K562 (cell line): Measurements from ENCODE around the gene MCM3. TPM values are rescaled to one million over a fixed set of nuclear protein-coding genes. Genes with fewer than 3 reads are reported as not detected.

Source experiments
- ATAC-seq: fragments of 200-7000 bp; cut with Tn5 transposase; 3 replicates; pipeline ENCODE4 v1.9.1; 2020; ENCODE audit warnings: moderate library complexity
- BruUV-seq: library from RNA; stranded (reverse); fragments of 400-500 nt; replicated peaks from 2 replicates; lab custom pipeline; 2021; lab: Mats Ljungman, UMichigan
- CTCF ChIA-PET: fragments of 300-600 bp; formaldehyde crosslinking; extraction: SDS; loops from one replicate; lab custom pipeline; 2021; ENCODE audit warnings: low intra/inter-chr PET ratio; lab: Yijun Ruan, JAX
- POLR2A ChIA-PET: fragments of 300-600, 350-650 bp; sonication (Branson Sonifier 250); formaldehyde crosslinking; extraction: SDS; loops from one replicate; lab custom pipeline; 2021; ENCODE audit warnings: antibody characterized with exemption, inconsistent platforms; lab: Yijun Ruan, JAX
- DNase-seq, 4 experiments: peaks; one replicate each; pipeline versions ENCODE4 v3.0.0 to v3.0.0-alpha.2; 2011 to 2018; ENCODE audit warnings: low spot score in 3 of 4, mixed read lengths in 3 of 4; ENCODE audit errors: extremely low read depth in 1 of 4
- FAIRE-seq: peaks from 2 replicates; lab custom pipeline; 2011; peaks lifted over from hg19 to GRCh38; lab: Jason Lieb, UNC
- H2AFZ ChIP-seq: 2 replicates; pipeline ENCODE4 v1.6.0; 2011; ENCODE audit warnings: low read depth, low read length, control low read depth, inconsistent platforms
- H3K27ac ChIP-seq: fragments of 200-600 bp; 3 replicates; pipeline ENCODE4 v1.8.0; 2011; ENCODE audit warnings: low read depth, mild to moderate bottlenecking, control low read depth, inconsistent platforms, low read length, moderate library complexity, mixed read lengths; ENCODE audit errors: extremely low read depth
- H3K27me3 ChIP-seq, 2 experiments: fragments of 300-600 bp in 1 of 2; 2 replicates in 1 of 2; 3 replicates in 1 of 2; pipeline versions ENCODE4 v1.6.0 to v1.8.0; 2011; ENCODE audit warnings: inconsistent platforms in 2 of 2, low read length in 2 of 2, mild to moderate bottlenecking in 1 of 2, mixed read lengths in 1 of 2, moderate library complexity in 1 of 2; ENCODE audit not compliant: control insufficient read depth in 2 of 2, insufficient read depth in 2 of 2
- H3K36me3 ChIP-seq: fragments of 300-600 bp; 3 replicates; pipeline ENCODE4 v1.8.0; 2011; ENCODE audit warnings: mild to moderate bottlenecking, low read length, inconsistent platforms; ENCODE audit not compliant: control insufficient read depth, insufficient read depth
- H3K4me1 ChIP-seq, 2 experiments: fragments of 200-600 bp in 1 of 2; replicated peaks in 1 of 2; 2 replicates in 1 of 2; 3 replicates in 1 of 2; pipeline versions ENCODE4 v1.5.1 to v1.8.0; 2011; ENCODE audit warnings: inconsistent platforms in 2 of 2, low read length in 2 of 2, mild to moderate bottlenecking in 1 of 2, mixed read lengths in 1 of 2, moderate library complexity in 1 of 2; ENCODE audit not compliant: control insufficient read depth in 2 of 2, insufficient read depth in 2 of 2
- H3K4me2 ChIP-seq: 2 replicates; pipeline ENCODE4 v1.6.1; 2011; ENCODE audit warnings: low read length, control low read depth, inconsistent platforms, mixed read lengths; ENCODE audit not compliant: insufficient read depth
- H3K4me3 ChIP-seq: fragments of 200-600 bp; sonication (generic), shearing (Covaris generic); 2 replicates; pipeline ENCODE4 v1.5.1; 2016; ENCODE audit warnings: control low read depth, inconsistent platforms
- H3K79me2 ChIP-seq: fragments of 200-600 bp; 3 replicates; pipeline ENCODE4 v1.8.0; 2011; ENCODE audit warnings: low read length, inconsistent platforms; ENCODE audit not compliant: control insufficient read depth, insufficient read depth
- H3K9ac ChIP-seq, 2 experiments: 2 replicates each; pipeline versions ENCODE4 v1.6.0 to v1.6.1; 2011; ENCODE audit warnings: low read depth in 2 of 2, low read length in 2 of 2, control low read depth in 1 of 2, inconsistent platforms in 1 of 2, mild to moderate bottlenecking in 1 of 2, mixed read lengths in 1 of 2; ENCODE audit not compliant: insufficient read depth in 1 of 2
- H3K9me1 ChIP-seq: one replicate; pipeline ENCODE4 v1.6.0; 2011; ENCODE audit warnings: inconsistent platforms, mild to moderate bottlenecking, low read length, moderate library complexity; ENCODE audit not compliant: control insufficient read depth, insufficient read depth
- H3K9me3 ChIP-seq: replicated peaks from 2 replicates; pipeline ENCODE4 v1.5.1; 2011; ENCODE audit warnings: low read depth, low read length, inconsistent platforms; ENCODE audit not compliant: control insufficient read depth, insufficient read depth
- H4K20me1 ChIP-seq: replicated peaks from 2 replicates; pipeline ENCODE4 v1.6.1; 2011; ENCODE audit warnings: low read length, inconsistent platforms, mixed read lengths; ENCODE audit not compliant: control insufficient read depth, insufficient read depth
- CEBPB ChIP-seq: fragments of 450-650 bp; IDR thresholded peaks from 2 replicates; pipeline ENCODE4 v1.6.1; 2016; ENCODE audit warnings: missing genetic modification characterization, missing compliant biosample characterization
- EHMT2 ChIP-seq: fragments of 450-650 bp; IDR thresholded peaks from 2 replicates; pipeline ENCODE4 v1.6.1; 2018; ENCODE audit warnings: antibody characterized with exemption
- FOXP1 ChIP-seq: sonication (generic); formaldehyde crosslinking; IDR thresholded peaks from 2 replicates; pipeline ENCODE4 v1.8.0; 2022; ENCODE audit warnings: mild to moderate bottlenecking, missing genetic modification reagents
- HDAC1 ChIP-seq, 2 experiments: fragments of 450-650 bp; IDR thresholded peaks; 2 replicates each; pipeline ENCODE4 v1.6.1; 2016 to 2017; ENCODE audit warnings: inconsistent platforms in 1 of 2, mild to moderate bottlenecking in 1 of 2, moderate library complexity in 1 of 2
- JUND ChIP-seq, 2 experiments: IDR thresholded peaks; 2 replicates in 1 of 2; 3 replicates in 1 of 2; pipeline ENCODE4 v1.6.1; 2011; ENCODE audit warnings: borderline replicate concordance in 2 of 2, low read depth in 2 of 2, low read length in 2 of 2, improper control_type of control experiment in 1 of 2, missing biosample characterization in 1 of 2, missing genetic modification characterization in 1 of 2, missing genetic modification reagents in 1 of 2
- KDM1A ChIP-seq, 2 experiments: fragments of 450-650 bp; IDR thresholded peaks; 2 replicates each; pipeline ENCODE4 v1.6.1; 2016; ENCODE audit warnings: mild to moderate bottlenecking in 2 of 2
- MEF2D ChIP-seq: conservative IDR thresholded peaks from 2 replicates; pipeline ENCODE4 v1.6.1; 2016; ENCODE audit warnings: low read depth, missing genetic modification characterization, missing compliant biosample characterization
- NBN ChIP-seq: fragments of 450-650 bp; IDR thresholded peaks from 2 replicates; pipeline ENCODE4 v1.6.1; 2016; ENCODE audit warnings: low read depth, mild to moderate bottlenecking
- PTRF ChIP-seq: fragments of 450-650 bp; IDR thresholded peaks from 2 replicates; pipeline ENCODE4 v1.6.1; 2016; ENCODE audit warnings: mild to moderate bottlenecking, missing genetic modification characterization, missing compliant biosample characterization
- RBM39 ChIP-seq: fragments of 200-400 bp; formaldehyde crosslinking; optimal IDR thresholded peaks from 2 replicates; pipeline ENCODE3; 2018; ENCODE audit warnings: low read depth, low read length
- RCOR1 ChIP-seq, 2 experiments: IDR thresholded peaks; 2 replicates each; pipeline ENCODE4 v1.6.1; 2012; ENCODE audit warnings: low read depth in 2 of 2, low read length in 2 of 2, borderline replicate concordance in 1 of 2, improper control_type of control experiment in 1 of 2
- STAT5B ChIP-seq: fragments of 250-450 bp; sonication (Bioruptor Pico); IDR thresholded peaks from 2 replicates; pipeline ENCODE4 v1.8.0; 2021; ENCODE audit warnings: mild to moderate bottlenecking, inconsistent platforms
- SUPT5H ChIP-seq: fragments of 450-650 bp; IDR thresholded peaks from 2 replicates; pipeline ENCODE4 v1.6.1; 2016
- TEAD4 ChIP-seq, 2 experiments: sonication (generic) in 1 of 2; formaldehyde crosslinking in 1 of 2; IDR thresholded peaks; 2 replicates each; pipeline versions ENCODE4 v1.6.1 to v1.8.0; 2012 to 2022; ENCODE audit warnings: borderline replicate concordance in 1 of 2, inconsistent platforms in 1 of 2, low read length in 1 of 2, mild to moderate bottlenecking in 1 of 2, missing genetic modification reagents in 1 of 2
- WGBS: fragments of 100-300 bp; shearing (Covaris generic); methylation state at CpG from one replicate; pipeline ENCODE4 v1.1.6; 2016; ENCODE audit warnings: low coverage, mixed read lengths; ENCODE audit not compliant: insufficient coverage; ENCODE audit errors: missing lambda C conversion rate; 5-methylcytosine and 5-hydroxymethylcytosine counted together
- in situ Hi-C: fragments of 300-500 bp; cut with MboI; formaldehyde crosslinking; loops from 4 replicates; pipeline ENCODE4 v1.15.0; 2018; ENCODE audit warnings: inconsistent platforms, mixed read lengths
- intact Hi-C: fragments of 100-400 bp; cut with micrococcal nuclease; formaldehyde crosslinking; loops from 2 replicates; pipeline ENCODE4 v1.14.2; 2022
- polyA plus RNA-seq, 8 experiments: library from polyadenylated mRNA; depleted of rRNA in 4 of 8; stranded (reverse) in 5 of 8; unstranded in 3 of 8; fragments of >200 nt; fragmentation: Nextera tagmentation in 2 of 8; fragmentation: Illumina TruSeq in 1 of 8; extraction: Ambion mirVana in 2 of 8; extraction: Trizol in 1 of 8; gene quantifications; 2 replicates each; pipeline versions ENCODE4 v1.2.1 to v1.2.3, GENCODE V29; 2011 to 2014; ENCODE audit warnings: inconsistent platforms in 1 of 8, missing spikeins in 1 of 8
- total RNA-seq, 7 experiments: library from RNA; depleted of rRNA in 6 of 7; stranded (reverse); fragments of >200 nt in 6 of 7; fragmentation: Illumina TruSeq in 2 of 7; extraction: Trizol in 2 of 7; gene quantifications; 2 replicates each; pipeline versions ENCODE4 v1.2.1 to v1.2.3, GENCODE V29; 2011 to 2021; ENCODE audit warnings: low replicate concordance in 1 of 7
- TF ChIP-seq, protein P1 (sequence below): fragments of 450-650 bp; formaldehyde crosslinking; IDR thresholded peaks from 2 replicates; pipeline ENCODE4 v1.4.0; 2020; ENCODE audit warnings: mild to moderate bottlenecking, moderate library complexity
- TF ChIP-seq, protein P2 (sequence below): fragments of 250-450 bp; sonication (Bioruptor Pico); IDR thresholded peaks from 2 replicates; pipeline ENCODE4 v1.8.0; 2022; ENCODE audit warnings: inconsistent platforms, mild to moderate bottlenecking, moderate library complexity, borderline replicate concordance

The MCM3 gene
- total and polyA plus RNA-seq, 9 of the 15 experiments (the other 6 are each of a cell fraction or from before 2014, with no cell fraction given): 76.1 to 270 (median 250) TPM

DNA sequence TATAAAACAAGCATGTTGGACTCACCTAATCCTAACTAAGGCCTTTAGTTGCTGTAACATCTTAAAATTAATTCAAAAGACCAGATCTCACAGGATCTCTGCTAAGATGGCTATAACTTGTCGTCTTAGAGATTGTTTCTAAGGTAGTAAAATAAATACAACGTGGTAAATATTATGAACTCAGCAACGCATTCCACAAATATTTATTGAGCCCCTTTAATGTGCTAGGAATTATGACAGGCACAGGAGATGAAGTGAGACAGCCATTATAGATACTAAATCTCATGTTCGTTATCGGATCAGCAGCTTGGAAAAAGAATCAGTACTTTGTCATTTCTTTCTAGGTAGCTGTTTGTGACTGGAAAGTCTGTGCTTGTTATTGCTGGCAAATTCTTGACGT lies 20.9 kb upstream of the MCM3 start (continued):
- TF ChIP-seq RBM39 (no peak), NBN (no peak), FOXP1 (CRISPR knock-in tag) (no peak), MEF2D (tag) (no peak)
- TF ChIP-seq, protein P1, sequence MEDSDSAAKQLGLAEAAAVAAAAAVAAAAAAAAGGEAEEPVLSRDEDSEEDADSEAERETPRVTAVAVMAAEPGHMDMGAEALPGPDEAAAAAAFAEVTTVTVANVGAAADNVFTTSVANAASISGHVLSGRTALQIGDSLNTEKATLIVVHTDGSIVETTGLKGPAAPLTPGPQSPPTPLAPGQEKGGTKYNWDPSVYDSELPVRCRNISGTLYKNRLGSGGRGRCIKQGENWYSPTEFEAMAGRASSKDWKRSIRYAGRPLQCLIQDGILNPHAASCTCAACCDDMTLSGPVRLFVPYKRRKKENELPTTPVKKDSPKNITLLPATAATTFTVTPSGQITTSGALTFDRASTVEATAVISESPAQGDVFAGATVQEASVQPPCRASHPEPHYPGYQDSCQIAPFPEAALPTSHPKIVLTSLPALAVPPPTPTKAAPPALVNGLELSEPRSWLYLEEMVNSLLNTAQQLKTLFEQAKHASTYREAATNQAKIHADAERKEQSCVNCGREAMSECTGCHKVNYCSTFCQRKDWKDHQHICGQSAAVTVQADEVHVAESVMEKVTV (CRISPR knock-in tag): no peak

DNA sequence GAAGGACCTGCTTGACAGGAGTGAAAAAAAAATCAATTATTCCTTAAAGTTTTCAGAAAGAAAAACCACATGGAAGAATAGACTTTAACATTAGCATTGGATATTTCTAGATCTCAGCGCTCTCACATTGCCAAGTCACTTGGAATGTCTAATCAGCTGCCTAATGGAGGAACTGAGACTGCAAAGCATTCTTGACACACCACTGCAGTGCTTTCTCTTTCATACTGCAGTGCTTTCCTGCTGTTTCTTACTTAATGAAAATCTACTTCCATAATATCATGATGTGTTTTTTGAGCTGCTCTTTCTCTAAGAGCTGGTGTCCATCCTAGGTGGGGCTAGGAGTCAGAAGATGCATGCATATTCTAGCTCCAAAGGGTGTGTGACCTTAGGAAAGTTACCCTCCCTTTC lies 20.4 kb upstream of the MCM3 start:
- intact Hi-C loops: loop anchor here (5.0 kb wide), 1 partner anchor 57 kb away; the partner anchor contains the start of gene PAQR8
- Histone ChIP-seq H2AFZ (peak overlapping the region; percentile 67; the same call in 1 of the 2 replicates), H3K79me2 (no peaks in the 10 kb centered on the region), H3K9me3 (peaks cover 5% of the 10 kb centered on the region; the same call in 1 of the 2 replicates), H3K9me1 (no peaks in the 10 kb centered on the region), H3K9ac (no peak overlapping the region), H3K4me1 (peaks cover 42 to 47% of the 10 kb centered on the region in 2 experiments), H3K4me2 (no peak overlapping the region), H3K4me3 (no peak overlapping the region), H3K36me3 (no peaks in the 10 kb centered on the region), H3K27ac (peak overlapping the region; percentile 55; the same call in 1 of the 3 replicates), H3K27me3 (no peaks in the 10 kb centered on the region), H4K20me1 (no peaks in the 10 kb centered on the region)
- peak; percentile 30 for ATAC-seq
- peak in 1 of 4 experiments; percentile 37 for DNase-seq
- in situ Hi-C loops: loop anchor here (10.0 kb wide), 1 partner anchor 360 kb away; no protein-coding TSS in a partner anchor
- peak; percentile 26 for FAIRE-seq
- BruUV-seq: no TSS peak
- ChIA-PET CTCF (no interaction called here), POLR2A (interaction anchor here (0.5 to 1.0 kb wide), 4 partner anchors 11 to 648 kb away, joined by 3 to 4 read pairs (median 3); no protein-coding TSS in a partner anchor)
- WGBS: 50% methylated on average over 1 of the region's 1 CpG
- TF ChIP-seq PTRF (tag): no peak
- TF ChIP-seq KDM1A (IDR thresholded peaks at IDR 0.05): peak; percentile 72 to 81
- TF ChIP-seq JUND (IDR thresholded peaks at IDR 0.05; ENCODE audit: borderline replicate concordance, low read depth, low read length): no peak
- 0 out of 3 replicates have a peak, but pooled peaks have one; percentile 30 for TF ChIP-seq JUND (tag; IDR thresholded peaks at IDR 0.05; ENCODE audit: borderline replicate concordance, low read depth, low read length)
- no peak for TF ChIP-seq CEBPB (tag)
- TF ChIP-seq EHMT2: no peak
- TF ChIP-seq, protein P1 (CRISPR knock-in tag): no peak
- no peak for TF ChIP-seq SUPT5H
- TF ChIP-seq STAT5B: no peak
- peak; percentile 44; the same call in 1 of the 2 replicates for TF ChIP-seq TEAD4 (IDR thresholded peaks at IDR 0.05; ENCODE audit: low read length)
- TF ChIP-seq TEAD4 (CRISPR knock-in tag; IDR thresholded peaks at IDR 0.05; ENCODE audit: borderline replicate concordance): no peak
- peak in 1 of 2 experiments; percentile 36; a peak in 1 of 4 replicates for TF ChIP-seq HDAC1 (IDR thresholded peaks at IDR 0.05)
- TF ChIP-seq RCOR1 (IDR thresholded peaks at IDR 0.05; ENCODE audit: borderline replicate concordance in 1 of 2, low read depth in 2 of 2, low read length in 2 of 2): peak in 1 of 2 experiments; percentile 61; a peak in 1 of 4 replicates
- TF ChIP-seq, protein P2, sequence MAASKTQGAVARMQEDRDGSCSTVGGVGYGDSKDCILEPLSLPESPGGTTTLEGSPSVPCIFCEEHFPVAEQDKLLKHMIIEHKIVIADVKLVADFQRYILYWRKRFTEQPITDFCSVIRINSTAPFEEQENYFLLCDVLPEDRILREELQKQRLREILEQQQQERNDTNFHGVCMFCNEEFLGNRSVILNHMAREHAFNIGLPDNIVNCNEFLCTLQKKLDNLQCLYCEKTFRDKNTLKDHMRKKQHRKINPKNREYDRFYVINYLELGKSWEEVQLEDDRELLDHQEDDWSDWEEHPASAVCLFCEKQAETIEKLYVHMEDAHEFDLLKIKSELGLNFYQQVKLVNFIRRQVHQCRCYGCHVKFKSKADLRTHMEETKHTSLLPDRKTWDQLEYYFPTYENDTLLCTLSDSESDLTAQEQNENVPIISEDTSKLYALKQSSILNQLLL (CRISPR knock-in tag): no peak
